ENCODE data around the gene JPH4. TPM values are rescaled to one million over a fixed set of nuclear protein-coding genes. Genes with fewer than 3 reads are reported as not detected.
"Not testable (repeated sequence)": the region's sequence is repeated elsewhere in the genome, so short reads cannot be mapped to it uniquely, and the experiment has no call there.

JPH4 gene
- total RNA-seq, 1 experiment from 2014 or later, result 0.15 TPM

DNA sequence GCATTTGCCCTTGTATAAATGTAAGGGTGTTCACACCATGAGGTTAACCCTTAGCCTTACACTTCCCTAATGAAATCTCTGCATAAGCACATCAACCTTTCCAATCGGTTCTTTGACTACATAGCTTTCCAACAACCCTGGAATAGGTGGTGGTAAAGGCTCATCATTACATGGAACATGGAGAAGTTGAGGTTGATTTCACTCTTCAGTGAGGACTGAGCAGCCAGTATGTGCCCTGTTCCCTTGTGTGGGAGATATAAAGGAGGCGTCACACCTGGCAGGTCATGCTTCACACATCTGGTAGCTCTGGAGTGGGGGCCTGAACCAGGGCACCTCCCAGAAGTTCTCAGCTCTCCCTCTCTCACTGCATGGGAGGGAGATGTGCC, 21.7 kb upstream of the JPH4 start (continued):
- no peak for TF ChIP-seq JUND (IDR thresholded peaks at IDR 0.05)

GRCh38 chr14:23594191-23594590, 15.6 kb upstream of the JPH4 start:
- POLR2A ChIA-PET, result not testable (repeated sequence)

DNA sequence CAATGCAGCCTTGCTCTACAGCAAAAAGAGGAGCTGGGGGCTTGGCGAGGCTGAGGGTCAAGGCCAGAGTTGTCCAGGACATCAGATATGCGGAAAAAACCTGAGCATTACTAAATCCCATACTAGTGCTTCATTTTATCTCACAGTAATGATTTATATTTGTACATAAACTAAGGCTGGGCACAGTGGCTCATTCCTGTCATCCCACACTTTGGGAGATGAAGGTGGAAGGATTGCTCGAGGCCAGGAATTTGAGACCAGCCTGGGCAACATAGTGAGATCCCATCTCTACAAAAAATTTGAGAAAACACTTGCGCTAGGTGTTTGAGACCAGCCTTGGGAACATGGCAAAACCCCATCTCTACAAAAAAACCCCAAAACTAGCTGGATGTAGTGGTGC, 11.6 kb upstream of the JPH4 start:
- DNase-seq (ENCODE audit: low read depth, low spot score), result no peak
- H3K79me2 ChIP-seq (ENCODE audit: insufficient read depth, low read length), result no peaks in the 10 kb centered on the region
- ChIA-PET POLR2A (interaction anchor here (0.7 kb wide), 1 partner anchor 304 kb away, joined by 4 read pairs; the partner anchor contains the start of gene HOMEZ), RAD21 (ENCODE audit: low non-redundant PET in 1 of 2, low total read pairs in 2 of 2, uncharacterized antibody in 2 of 2, unreplicated experiment in 2 of 2) (no interaction called here), CTCF (interaction anchor here (1.0 to 2.3 kb wide), 2 partner anchors 42 to 321 kb away, joined by 3 to 6 read pairs; no protein-coding TSS in a partner anchor)
- no peak for ATAC-seq
- H3K4me2 ChIP-seq (ENCODE audit: low read length), result no peak overlapping the region
- H4K20me1 ChIP-seq (ENCODE audit: insufficient read depth), result no peaks in the 10 kb centered on the region
- no peak overlapping the region for H3K9ac ChIP-seq (ENCODE audit: low read length)
- no peak overlapping the region for H3K4me3 ChIP-seq (replicated peaks in 1 of 2; ENCODE audit: low read depth in 1 of 2, low read length in 2 of 2)
- H3K36me3 ChIP-seq (ENCODE audit: control insufficient read depth in 1 of 2, insufficient read depth in 2 of 2, low read length in 2 of 2), result no peaks in the 10 kb centered on the region
- intact Hi-C loops (cut with micrococcal nuclease), result no loop called here
- peaks cover 4 to 12% of the 10 kb centered on the region in 2 experiments; a peak in 3 of 4 replicates for H3K4me1 ChIP-seq (ENCODE audit: control insufficient read depth in 1 of 2, insufficient read depth in 2 of 2, low read length in 2 of 2)
- no peaks in the 10 kb centered on the region for H3K9me3 ChIP-seq (ENCODE audit: control insufficient read depth in 1 of 2, insufficient read depth in 1 of 2, low read depth in 1 of 2, low read length in 2 of 2)
- no peaks in the 10 kb centered on the region for H3K9me2 ChIP-seq (ENCODE audit: insufficient read depth)
- H2AFZ ChIP-seq (ENCODE audit: low read depth, low read length, poor library complexity, severe bottlenecking), result no peak overlapping the region
- no peak overlapping the region for H3K27ac ChIP-seq (ENCODE audit: low read depth, low read length)
- no peaks in the 10 kb centered on the region for H3K27me3 ChIP-seq (ENCODE audit: insufficient read depth, low read length)
- no TSS peak for BruUV-seq (replicated peaks)
- no peak for TF ChIP-seq FOSL1 (IDR thresholded peaks at IDR 0.05; ENCODE audit: low read depth)
- TF ChIP-seq ZFX (IDR thresholded peaks at IDR 0.05), result no peak
- TF ChIP-seq POLR2A (IDR thresholded peaks at IDR 0.05; ENCODE audit: borderline replicate concordance, extremely low read depth, insufficient read depth, insufficient read length), result no peak
- TF ChIP-seq JUND (IDR thresholded peaks at IDR 0.05), result no peak
- TF ChIP-seq POLR2AphosphoS5 (IDR thresholded peaks at IDR 0.05; ENCODE audit: low read depth, low read length), result no peak
- no peak for TF ChIP-seq EZH2phosphoT487 (IDR thresholded peaks at IDR 0.05; ENCODE audit: borderline replicate concordance)
- no peak for TF ChIP-seq MAX (IDR thresholded peaks at IDR 0.05)
- no peak for TF ChIP-seq CBX3 (IDR thresholded peaks at IDR 0.05; ENCODE audit: low read depth)
- TF ChIP-seq, protein P1, sequence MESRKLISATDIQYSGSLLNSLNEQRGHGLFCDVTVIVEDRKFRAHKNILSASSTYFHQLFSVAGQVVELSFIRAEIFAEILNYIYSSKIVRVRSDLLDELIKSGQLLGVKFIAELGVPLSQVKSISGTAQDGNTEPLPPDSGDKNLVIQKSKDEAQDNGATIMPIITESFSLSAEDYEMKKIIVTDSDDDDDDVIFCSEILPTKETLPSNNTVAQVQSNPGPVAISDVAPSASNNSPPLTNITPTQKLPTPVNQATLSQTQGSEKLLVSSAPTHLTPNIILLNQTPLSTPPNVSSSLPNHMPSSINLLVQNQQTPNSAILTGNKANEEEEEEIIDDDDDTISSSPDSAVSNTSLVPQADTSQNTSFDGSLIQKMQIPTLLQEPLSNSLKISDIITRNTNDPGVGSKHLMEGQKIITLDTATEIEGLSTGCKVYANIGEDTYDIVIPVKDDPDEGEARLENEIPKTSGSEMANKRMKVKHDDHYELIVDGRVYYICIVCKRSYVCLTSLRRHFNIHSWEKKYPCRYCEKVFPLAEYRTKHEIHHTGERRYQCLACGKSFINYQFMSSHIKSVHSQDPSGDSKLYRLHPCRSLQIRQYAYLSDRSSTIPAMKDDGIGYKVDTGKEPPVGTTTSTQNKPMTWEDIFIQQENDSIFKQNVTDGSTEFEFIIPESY (IDR thresholded peaks at IDR 0.05; ENCODE audit: extremely low read depth, insufficient replicate concordance, low read length), result no peak
- no peak for TF ChIP-seq ZNF274 (IDR thresholded peaks at IDR 0.05; ENCODE audit: low read depth, low read length)
- no peak for TF ChIP-seq CEBPB (IDR thresholded peaks at IDR 0.05; ENCODE audit: low read depth)
- no peak for TF ChIP-seq YY1 (IDR thresholded peaks at IDR 0.05; ENCODE audit: extremely low read depth, insufficient replicate concordance, low read depth, low read length)
- no peak for TF ChIP-seq TCF7L2 (IDR thresholded peaks at IDR 0.05; ENCODE audit: borderline replicate concordance, extremely low read depth, insufficient read depth, insufficient read length)
- TF ChIP-seq EZH2 (IDR thresholded peaks at IDR 0.05), result no peak

More at GRCh38 chr14:23594191-23594590, 15.6 kb upstream of the JPH4 start:
- H3K27ac ChIP-seq (ENCODE audit: low read depth, low read length); BruUV-seq (replicated peaks); H3K4me2 ChIP-seq (ENCODE audit: low read length); H3K79me2 ChIP-seq (ENCODE audit: insufficient read depth, low read length); RAD21 ChIA-PET (ENCODE audit: low non-redundant PET in 1 of 2, low total read pairs in 2 of 2, uncharacterized antibody in 2 of 2, unreplicated experiment in 2 of 2); H3K27me3 ChIP-seq (ENCODE audit: insufficient read depth, low read length); intact Hi-C loops (cut with micrococcal nuclease); ATAC-seq; H2AFZ ChIP-seq (ENCODE audit: low read depth, low read length, poor library complexity, severe bottlenecking); H3K9ac ChIP-seq (ENCODE audit: low read length); H3K9me2 ChIP-seq (ENCODE audit: insufficient read depth); H3K4me3 ChIP-seq (replicated peaks in 1 of 2; ENCODE audit: low read depth in 1 of 2, low read length in 2 of 2); H3K9me3 ChIP-seq (ENCODE audit: control insufficient read depth in 1 of 2, insufficient read depth in 1 of 2, low read depth in 1 of 2, low read length in 2 of 2); CTCF ChIA-PET; DNase-seq (ENCODE audit: low read depth, low spot score); H3K36me3 ChIP-seq (ENCODE audit: control insufficient read depth in 1 of 2, insufficient read depth in 2 of 2, low read length in 2 of 2); H3K4me1 ChIP-seq (ENCODE audit: control insufficient read depth in 1 of 2, insufficient read depth in 2 of 2, low read length in 2 of 2); H4K20me1 ChIP-seq (ENCODE audit: insufficient read depth): not testable (repeated sequence)
